HG03196 (cell line): ENCODE data around the gene HECW1.
"Not testable (repeated sequence)": the region's sequence is repeated elsewhere in the genome, so short reads cannot be mapped to it uniquely, and the experiment has no call there.

ENCODE experiments used
- ATAC-seq: cut with Tn5 transposase; IDR thresholded peaks from one replicate; pipeline ENCODE4 v1.9.1; 2021; ENCODE audit not compliant: unreplicated experiment

The HECW1 gene

DNA sequence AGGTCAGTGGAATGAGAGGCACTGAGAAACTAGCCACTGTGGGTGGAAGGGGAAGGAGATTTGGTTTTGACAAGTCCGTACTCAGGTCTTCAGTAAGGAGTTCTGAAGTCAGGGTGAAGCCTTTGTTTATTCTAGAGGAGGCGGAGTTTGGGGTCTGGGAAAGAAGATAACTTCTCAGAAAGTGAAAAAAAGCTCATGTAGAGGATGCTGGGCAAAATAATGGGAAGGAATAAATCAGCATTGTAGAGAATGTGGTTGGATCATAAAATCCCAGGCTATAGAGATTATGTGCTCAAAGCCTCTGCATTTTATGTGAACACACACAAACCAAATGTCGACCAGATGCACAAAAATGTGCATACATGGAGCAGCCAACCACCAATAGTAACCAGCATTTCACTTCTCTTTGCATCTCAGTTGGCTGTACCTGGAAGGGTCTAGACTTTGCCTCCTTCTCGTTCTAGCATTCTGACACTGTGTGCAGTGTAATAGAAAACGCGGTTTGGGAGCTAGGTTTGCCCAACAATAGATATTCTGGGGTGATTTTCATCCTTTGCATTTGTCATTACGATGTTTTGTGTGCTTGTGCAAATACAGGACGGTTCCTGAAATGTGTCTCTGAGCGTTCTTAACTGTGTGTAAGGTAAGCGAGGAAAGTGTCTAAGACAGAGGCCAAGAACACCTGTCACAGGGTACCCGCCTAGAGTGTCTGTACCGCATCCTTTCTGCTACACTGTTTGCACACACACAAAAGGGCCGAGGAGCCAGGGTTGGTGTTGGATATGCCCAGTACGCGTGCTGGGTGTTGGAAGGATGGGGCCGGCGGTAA, 603 bp upstream of the HECW1 start:
- ATAC-seq = no peak

DNA sequence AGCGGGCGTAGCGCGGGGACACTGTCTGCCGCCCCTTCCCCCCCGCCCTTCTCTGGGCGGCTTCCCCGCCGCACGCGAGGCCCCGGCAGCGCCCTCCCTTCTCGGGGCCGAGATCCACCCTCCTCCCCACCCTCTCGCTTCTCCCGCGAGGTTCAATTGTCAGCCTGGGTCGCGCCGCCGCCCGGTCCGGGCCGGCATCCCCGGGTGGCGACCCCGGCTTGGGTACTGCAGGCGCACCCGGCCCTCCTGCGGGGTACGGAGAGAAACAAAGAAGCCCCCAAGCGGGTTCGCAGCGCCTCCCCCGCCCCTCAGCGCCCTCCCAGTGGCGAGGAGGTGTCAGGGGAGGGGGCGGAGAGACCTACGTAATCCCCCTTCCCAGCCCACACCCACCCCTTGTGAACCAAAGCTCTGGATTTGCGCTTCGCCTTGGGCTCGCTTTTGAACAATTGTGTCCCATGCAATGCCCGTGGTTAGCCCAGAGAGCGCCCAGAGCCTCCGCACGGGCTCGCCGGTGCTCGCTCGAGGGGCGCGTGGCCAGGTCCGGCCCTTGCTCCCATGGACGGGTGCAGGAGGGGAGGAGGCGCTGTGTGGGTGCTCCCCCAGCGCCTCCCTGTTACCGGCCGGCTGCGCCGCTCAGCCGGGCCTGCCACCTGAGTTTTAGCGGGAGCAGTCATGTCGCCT, 634 bp downstream of the HECW1 start:
- no peak for ATAC-seq

DNA sequence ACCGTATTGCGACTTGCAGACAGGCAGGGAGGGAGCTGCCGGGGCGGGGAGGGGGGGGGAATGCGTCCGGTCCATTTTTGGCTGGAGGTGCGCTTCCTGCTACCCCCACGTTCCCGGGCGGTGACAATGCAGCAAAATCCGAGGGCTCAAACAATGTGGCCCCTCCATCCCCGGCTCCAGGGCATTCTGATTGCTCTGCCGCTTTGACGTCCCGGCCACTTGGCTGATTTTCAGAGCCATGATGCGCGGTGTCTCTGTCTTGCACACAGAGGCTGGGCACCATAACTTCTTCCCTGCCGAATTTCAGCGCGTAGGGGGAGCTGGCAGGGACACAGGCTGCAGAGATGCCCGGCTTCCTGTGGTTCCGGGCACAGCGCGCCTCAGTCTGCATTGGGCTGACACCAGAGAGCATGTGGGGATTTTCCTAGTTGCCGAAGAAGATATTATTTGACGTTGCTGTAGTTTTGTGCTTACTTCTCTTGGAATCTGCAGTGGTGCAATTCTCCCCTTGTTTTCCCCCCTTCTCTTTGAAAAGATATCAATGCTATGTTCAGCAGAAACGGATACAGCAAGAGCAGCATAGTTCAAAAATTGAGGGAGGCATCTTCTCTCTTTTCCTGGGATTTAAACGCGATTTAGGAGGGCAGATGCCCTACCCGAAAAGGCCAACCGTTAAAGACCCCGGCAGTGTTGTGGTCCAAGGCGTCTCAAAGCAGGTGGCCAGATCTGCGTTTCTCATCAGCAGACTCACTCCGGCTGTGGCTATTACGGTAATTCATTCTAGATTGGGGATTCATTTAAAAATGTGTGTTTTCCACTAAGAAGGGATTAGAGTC, 1.4 kb downstream of the HECW1 start:
- ATAC-seq = no peak

DNA sequence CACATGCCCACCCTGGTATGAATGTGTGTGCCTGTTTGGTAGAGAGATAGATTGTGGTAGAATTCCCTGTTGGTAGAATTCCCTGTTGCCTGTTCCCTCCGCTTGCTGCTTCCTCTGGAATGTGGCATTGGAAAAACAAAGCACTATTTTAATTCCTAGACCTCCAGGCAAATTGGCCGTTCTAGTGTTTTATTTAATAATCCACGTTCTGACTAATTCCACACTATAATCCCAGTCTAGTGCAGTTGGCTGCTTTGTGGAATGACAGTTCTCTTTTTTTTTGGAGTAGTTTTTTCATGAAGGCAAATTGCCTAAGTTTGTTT, 2.0 kb downstream of the HECW1 start:
- ATAC-seq = no peak

DNA sequence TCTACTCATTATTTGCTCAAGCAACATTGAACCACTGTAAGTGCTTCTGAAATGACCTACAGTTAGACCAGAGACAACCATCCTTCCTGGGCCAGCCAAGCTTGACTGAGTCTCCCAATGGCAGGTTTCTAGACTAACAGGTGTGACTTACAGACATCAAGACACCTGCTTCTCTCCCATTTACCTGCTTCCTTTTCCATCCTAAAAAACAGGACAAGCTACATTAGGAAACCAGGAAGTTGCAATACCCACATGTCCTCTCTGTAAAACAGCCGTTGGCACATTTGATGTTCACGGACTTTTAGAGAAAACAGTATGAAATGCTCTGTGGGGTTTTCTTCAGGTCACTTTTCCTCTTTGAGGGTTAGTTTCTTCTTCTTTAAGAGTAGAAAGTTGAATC, 4.0 kb downstream of the HECW1 start:
- ATAC-seq = no peak

DNA sequence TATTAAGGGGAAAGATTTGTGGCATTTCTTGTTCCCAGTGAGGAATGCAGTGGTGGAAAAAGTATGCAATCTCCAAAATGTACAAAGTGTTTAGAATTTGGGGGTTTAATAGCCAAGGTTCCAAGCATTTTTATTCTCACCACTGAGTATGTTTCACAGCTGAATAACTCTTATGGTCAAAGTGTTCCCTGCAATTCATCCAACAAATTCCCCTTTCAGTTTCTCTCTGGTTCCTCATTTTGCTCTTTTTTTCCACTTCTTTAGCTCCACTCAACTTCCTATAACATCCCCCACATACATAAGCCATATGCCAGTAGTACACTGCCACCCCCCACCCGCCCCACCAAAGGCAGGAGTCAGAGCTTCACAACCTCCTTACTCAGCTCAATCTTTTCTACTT, 4.6 kb downstream of the HECW1 start:
- ATAC-seq = no peak

DNA sequence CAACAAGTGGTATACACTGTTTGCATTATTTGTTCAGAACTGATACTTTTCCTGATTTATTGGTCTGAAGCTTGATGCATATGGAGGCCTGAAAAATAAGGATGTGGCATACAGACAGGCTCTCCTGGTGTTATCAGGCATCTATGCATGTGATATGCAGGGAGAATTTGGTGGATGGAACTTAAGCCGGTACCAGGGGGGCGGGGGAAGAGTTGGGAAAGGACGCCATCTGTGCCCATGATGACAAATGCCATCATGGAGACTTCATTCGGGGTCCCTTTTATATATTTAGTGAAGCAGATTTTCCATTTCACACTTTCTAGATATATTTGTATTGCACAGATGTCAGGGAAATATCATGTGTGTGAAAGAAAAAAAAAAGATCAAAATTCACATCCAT, 5.4 kb downstream of the HECW1 start:
- no peak for ATAC-seq

DNA sequence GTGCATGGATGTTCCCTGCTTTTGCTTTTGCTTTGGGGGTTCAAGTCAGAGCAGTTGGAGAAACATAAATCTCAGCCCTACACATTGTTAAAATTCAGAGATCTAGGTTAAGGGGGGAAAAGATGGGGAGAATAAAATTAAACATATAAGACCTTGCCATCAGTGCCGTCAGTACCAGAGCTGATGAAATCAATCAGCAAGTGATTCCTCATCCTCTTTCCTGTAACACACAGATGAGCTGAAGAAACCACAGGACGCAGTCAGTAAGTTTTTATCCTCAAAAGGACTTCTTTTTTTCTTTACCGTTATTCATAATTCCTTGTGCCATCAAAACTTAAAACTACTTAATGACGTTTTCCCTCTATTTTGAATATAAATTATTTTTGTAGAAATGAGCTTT, 5.9 kb downstream of the HECW1 start:
- ATAC-seq = no peak

DNA sequence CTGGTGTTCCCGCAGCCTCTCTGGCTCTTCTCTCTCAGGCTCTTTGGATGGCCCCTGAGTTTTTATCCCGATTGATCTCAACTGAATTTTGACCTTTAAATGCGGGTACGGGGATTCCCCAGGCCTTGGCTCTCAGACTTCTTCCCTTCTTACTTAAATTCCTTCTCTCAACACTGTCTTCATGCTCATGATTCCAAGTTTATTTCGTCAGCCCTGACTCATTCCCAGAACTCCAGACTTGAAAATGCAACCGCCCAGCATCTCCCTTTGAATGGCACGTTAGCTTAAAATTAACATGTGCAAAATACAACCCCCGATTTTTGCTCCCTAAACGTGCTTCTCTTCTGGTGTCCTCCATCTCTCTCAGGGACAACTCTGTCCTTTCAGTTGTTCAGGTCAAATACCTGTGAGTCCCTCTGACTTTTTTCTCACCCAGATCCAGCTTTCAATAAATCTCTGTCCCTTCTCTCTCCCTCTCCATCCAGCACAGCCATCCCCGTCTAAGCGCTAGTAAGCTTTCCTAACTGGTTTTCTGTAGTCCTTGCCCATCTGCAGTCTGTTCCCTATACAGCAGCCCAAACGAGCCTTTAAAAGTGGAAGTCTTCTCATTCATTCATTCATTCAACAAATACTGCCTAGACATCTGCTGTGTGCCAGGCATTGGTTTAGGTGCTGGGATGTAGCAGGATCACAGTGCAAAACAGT, 7.1 kb downstream of the HECW1 start:
- no peak for ATAC-seq

DNA sequence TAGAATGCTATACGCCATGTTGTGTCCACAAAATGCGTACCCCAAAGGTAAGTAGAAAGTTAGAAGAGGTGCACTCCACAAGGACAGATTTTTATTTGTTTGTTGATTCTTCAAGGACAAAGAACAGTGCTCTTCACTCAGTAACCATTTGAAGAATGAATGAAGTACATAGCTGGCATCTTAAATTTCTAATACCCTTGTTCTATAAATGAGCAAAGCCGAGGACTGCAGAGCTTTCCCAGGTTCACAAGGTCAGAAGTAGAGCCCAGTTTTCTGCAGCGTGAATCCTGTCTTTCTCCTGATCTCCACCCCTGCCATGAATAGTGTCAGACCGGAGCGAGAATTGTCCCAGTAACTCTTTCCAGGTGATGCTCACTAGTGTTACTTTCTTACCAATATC, 9.5 kb downstream of the HECW1 start:
- no peak for ATAC-seq

DNA sequence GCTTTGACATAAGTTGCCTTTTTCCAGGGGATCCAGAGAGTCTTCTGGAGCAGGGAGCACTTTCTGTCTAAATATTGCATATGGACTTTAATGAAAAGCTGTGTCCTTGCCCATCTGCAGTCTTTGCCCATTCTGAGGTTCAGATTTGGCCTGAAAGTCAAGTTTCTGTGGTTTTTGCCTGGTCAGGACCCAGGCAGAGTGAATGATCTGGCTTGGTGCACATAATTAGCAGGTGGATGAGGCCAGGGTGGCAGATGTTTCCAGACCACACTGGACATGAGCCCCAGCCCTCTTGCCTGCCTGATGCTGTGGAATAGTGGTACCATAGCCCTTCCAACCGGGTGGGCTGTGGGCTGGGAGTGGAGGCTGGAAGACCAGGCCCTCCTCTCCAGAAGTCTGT, 11.0 kb downstream of the HECW1 start:
- ATAC-seq = no peak

DNA sequence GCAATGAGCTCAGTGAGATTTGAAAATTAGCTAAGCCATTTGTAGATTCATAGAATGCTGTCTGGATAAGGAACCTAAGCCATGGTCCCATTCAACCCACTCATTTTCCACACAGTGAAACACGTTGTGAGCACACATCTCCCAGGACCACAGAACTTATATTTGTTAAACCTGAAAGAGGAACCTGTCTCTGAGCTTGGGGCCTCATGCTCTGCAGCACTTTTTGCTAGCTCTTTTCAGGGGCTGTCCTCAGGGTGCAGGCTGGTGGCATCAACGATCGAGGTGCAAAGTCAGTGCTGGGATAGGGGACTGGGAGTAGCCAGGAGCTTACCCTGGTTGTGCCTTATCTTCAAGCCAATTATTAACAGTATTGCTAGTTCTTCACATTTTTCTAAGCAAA, 11.9 kb downstream of the HECW1 start:
- ATAC-seq = no peak

DNA sequence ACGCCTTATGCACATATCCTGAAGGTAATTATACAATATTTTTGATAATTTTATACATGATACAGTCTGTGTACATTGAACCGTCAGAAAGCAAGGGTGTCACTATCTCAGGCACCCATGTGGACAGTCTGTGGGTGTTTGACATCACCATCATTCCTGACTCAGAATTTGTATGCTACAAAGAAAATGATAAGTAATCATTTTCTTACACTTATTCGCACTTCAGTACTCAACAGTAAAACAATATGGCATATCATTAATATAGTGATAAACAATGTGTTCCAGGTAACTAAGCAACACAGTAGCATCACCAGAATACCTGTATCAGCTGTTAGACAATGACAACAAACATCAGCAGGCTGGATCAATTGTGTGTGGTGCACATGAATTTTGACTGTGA, 17.9 kb downstream of the HECW1 start:
- no peak for ATAC-seq

DNA sequence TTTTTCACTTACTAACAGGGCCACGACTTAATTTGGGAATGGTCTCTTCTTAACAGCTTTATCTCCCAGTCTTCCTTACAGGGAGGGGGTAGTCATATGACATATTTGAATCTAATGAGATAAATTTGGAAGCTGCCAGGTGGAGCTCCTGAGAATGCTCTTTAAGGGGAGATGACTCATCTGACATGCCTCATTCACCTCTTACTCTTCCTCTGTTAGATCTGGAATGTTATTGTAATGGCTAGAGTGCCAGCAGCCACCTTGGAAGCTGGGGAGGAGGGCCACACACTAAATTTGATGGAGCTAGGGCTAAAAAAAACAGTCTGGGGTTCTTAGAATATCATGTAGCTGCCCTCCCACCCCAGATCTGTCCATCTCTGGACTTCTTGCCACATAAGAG, 22.7 kb downstream of the HECW1 start:
- no peak for ATAC-seq

DNA sequence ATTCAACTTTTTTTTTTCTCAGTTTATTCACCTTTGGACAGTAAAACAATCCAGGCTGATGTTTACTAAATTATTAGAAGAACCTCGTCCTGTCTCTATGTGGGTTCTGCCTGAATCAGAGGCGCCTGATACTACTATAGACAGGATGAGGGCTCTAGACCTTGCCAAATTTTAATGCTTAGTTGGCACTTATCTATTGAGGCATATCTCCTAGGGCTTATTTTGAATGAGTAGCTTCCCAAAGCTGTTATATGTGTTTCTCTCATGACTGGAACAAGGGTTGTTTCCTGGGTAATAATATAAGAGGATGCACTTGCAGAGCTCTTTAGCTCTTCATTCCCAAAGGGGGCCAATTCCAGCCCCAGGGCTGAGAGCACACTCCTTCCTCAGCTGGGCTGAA, 23.6 kb downstream of the HECW1 start:
- no peak for ATAC-seq

DNA sequence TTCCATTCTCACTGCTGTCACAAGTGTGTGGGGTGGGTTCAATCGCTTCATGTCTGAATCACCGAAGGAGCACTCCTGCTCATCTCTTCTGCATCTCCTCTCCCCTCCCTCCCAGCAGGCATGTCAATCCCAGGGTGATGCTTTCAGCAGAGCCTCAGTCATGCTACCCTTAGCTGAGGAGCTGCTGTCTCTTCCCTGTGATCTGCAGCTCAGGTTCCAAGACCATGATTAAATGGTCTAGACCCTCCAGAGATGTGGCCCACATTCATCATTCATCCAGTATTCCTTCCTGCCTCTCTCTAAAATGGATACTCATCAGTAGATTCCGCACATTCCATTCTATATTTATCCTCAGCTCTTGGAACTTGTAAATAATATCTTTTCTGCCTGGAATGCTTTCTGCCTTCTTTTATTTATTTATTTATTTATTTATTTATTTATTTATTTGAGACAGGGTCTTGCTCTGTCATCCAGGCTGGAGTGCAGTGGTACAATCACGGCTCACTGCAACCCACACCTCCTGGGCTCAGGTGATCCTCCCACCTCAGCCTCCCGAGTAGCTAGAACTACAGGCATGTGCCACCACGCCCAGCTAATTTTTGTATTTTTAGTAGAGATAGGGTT, 24.8 kb downstream of the HECW1 start:
- not testable (repeated sequence) for ATAC-seq

DNA sequence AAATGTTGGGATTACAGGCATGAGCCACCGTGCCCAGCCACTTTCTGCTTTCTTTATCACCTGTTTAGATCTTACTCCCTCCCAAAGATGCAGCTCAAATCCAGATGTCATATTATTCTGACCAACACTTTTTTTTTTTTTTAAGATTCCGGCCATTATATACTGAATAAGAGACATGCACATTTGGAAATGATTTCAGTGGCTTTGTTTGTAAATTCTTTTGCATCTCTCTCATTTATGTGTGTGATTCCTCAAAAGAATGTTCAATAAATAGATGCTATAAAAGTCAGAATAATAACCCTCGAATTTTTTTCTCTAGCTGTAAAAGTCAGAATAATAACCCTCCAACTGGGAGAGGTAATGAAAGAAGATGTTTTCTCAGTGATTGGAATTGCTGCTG, 25.4 kb downstream of the HECW1 start:
- ATAC-seq = no peak

DNA sequence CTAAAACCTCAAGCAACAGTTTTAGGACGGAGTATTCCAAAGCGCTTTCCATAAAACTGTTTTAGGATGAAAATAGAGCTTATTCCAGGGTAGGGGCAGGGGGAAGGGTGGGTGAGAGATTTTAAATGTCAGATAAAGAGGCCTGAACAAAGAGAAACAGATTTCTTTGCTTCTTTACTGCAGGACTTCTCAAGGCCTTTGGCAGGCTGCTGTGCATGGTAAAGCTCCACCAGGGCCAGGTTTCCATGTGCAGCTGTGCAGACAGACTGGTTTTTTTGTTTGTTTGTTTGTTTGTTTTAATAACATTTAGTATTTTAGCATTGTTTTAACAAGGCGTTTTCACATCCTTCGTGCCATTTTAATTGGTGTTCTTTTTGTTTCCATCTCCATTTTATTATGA, 26.3 kb downstream of the HECW1 start:
- no peak for ATAC-seq

DNA sequence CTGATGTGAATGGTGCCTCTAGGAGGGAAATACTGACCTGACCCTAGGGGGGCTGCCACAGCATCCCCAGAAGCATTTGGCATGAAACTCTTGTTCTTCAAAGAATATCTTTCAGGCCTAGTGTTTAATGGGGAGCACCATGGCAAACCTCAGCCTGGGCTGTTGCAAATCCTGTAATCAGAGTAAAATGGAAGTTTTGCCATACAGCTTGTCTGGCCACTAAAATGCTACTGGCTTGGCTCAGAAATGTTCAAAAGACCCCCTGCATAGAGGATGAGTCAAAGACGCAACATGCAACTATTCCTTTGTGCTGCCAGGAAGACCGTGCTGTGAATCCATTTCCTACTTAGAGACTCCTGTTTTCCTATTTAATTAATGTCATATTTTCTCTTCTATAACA, 26.7 kb downstream of the HECW1 start:
- no peak for ATAC-seq

DNA sequence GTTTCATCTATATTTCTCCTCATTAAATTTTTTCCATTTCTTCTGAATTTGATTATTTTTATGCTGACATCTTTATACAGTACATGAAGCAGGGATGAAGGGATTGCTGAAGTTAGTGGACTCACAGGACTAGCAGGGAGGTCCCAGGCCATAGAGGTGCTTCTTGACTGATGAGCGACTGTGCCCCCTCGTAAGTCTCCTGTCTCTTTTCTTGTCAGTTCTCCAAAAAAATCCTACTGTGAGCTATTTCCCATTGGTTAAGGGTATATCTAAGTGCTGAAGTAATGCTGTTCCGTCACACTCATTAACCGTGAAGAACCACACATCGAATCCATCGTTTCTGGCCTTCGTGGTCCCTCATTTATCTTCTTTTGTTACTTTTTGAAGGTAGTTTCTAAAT, 27.7 kb downstream of the HECW1 start:
- no peak for ATAC-seq

DNA sequence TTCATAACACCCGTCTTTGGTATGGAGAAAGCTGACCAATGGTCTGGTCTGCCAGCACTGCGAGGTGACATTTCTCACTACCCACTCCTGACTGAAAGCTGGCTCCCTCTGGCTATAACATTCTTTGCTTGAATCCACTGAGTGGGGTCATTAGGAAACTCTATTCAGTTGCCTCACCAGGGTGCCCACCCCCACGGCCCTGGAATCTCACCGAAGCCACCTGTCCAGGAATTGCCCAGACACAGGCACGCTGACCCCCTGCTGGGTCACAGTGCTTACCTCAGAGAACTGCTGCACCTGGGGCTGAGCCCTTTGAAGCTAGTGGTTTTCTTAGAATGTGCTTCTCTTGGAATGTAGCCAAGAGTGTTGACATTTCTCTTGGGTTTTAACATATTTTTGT, 28.6 kb downstream of the HECW1 start:
- no peak for ATAC-seq
